HG02610 (cell line): ENCODE measurements around the gene AK8.
"Not testable (repeated sequence)": the region's sequence is repeated elsewhere in the genome, so short reads cannot be mapped to it uniquely, and the experiment has no call there.

Source experiments
- ATAC-seq: cut with Tn5 transposase; IDR thresholded peaks from one replicate; pipeline ENCODE4 v1.9.1; 2021; ENCODE audit warnings: mild to moderate bottlenecking, moderate library complexity; ENCODE audit not compliant: unreplicated experiment

The AK8 gene

DNA sequence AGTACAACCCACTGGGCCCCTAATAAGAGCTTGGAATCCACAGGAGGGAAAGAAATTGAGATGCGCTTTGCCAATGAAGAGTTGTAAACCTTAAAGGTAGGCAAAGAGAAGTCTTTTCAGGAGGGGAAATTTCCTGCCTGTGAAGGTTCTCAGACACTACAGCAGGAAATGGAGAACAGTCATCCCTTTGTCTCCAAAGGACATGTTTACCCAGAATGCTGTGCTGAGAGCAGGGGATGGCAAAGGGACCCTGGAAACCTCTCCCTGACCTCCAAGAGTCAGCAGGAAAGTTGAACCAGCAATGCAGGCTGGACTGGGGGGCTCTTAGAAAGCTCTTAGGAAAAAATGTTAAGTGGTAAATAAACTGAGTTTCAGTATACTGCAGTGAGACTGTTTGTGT is 103.2 kb downstream of the AK8 start:
- ATAC-seq, result no peak

- no peak for ATAC-seq
Measured at GRCh38 chr9:132773764-132774339, 104.2 kb downstream of the AK8 start.

- ATAC-seq, result no peak
Measured at GRCh38 chr9:132773093-132773492, 105.0 kb downstream of the AK8 start.

GRCh38 chr9:132771752-132772151 is 106.3 kb downstream of the AK8 start:
- ATAC-seq, result not testable (repeated sequence)

- ATAC-seq, result no peak
Measured at GRCh38 chr9:132770770-132771310, 107.2 kb downstream of the AK8 start.

- ATAC-seq, result peak; percentile 69
Measured at GRCh38 chr9:132769906-132770769, 107.9 kb downstream of the AK8 start.

DNA sequence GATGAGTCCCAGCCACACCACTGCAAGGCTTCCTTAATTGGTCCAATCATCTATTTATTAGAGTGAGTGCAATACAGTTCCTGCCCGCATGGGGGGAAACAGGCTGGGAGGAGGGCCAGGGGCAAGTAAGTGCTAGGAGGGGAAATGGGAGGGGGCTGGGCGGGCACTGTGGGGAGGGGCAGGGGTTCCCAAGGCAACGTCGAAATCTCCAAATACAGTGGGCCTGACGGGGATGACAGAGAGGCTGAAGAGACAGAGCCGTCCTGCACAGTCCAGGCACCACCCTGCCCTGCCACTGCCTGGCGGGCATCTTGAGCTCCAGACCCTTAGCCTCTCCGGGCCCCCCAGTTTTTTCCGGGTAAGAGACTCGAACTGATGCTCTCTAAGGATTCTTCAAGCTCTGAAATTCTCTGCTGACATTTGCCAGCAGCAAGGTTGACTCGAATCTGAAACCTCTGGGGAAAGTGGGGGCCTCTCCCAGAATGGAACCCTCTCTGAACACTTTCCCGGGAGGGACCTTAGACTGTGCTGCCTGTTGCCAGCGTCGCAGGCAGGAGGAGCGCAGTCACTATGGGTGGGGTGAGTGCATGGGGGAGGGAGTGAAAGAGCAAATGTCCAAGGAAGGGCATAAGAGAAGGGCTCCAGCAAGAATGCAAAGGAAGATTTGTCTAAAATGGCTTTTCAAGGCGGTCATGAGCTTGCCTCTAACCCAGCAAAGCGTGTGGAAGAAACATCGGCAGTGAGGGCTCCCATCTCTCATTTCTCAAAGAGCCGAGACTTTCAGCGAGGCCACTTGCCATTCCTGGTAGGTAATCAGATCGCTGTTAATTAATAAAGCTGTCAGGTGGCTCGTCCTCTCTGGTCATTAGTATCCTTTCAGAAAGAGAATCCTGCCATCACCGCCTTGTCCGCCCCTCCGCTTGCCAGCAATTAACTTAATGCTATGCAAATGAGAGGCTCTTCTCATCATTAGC is 108.9 kb downstream of the AK8 start:
- no peak for ATAC-seq

DNA sequence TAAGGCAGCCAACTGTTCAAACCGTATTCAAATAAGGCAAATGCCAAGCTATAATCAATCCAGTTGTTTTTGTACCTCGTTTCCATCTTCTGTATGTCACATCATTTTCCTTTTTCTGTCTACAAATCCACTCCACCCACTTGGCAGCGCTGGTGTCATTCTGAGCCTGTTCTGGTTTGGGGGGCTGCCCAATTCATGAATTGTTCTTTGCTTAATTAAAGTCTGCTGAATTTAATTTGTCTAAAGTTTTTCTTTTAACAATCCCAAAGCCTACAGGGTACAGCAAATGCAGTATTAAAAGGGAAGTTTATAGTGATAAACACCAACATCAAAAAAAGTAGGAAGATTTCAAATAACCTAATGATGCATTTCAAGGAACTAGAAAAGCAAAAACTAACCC is 114.5 kb downstream of the AK8 start:
- no peak for ATAC-seq

DNA sequence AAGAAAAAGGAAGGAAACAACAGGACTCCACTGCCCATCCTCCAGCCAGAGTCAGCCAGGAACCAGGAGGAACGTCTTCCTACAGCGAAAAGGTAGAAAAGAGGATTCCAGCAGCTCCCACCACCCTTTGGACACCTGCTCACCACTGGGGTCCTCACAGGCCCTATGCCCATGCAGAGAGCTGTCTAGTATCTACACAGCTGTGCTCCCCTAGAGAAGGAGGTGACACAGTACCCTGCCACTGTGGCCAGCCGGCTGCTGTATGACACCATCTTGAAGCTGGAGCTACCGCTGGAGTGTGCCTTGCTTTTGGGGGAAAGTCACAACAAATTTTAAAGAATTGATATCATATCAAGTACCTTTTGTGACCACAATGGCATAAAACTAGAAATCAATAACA is 115.2 kb downstream of the AK8 start:
- no peak for ATAC-seq

DNA sequence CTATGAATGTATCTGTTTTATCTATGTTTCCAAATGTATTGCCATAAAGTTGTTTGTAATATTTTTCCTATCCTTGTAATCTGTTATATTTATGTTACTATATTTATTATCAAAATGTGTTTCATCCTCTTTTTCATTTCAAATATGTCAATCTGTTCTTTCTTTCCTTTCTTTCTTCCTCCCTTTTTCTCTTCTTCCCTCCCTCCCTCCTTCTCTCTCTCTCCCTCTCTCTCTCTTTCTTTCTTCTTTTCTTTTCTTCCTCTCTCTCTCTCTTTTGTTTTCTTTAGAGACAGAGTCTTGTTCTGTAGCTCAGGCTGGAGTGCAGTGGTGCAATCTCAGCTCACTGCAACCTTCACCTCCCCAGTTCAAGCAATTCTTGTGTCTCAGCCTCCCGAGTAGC is 116.5 kb downstream of the AK8 start:
- no peak for ATAC-seq

- ATAC-seq, result no peak
Measured at GRCh38 chr9:132760057-132760456, 118.0 kb downstream of the AK8 start.

DNA sequence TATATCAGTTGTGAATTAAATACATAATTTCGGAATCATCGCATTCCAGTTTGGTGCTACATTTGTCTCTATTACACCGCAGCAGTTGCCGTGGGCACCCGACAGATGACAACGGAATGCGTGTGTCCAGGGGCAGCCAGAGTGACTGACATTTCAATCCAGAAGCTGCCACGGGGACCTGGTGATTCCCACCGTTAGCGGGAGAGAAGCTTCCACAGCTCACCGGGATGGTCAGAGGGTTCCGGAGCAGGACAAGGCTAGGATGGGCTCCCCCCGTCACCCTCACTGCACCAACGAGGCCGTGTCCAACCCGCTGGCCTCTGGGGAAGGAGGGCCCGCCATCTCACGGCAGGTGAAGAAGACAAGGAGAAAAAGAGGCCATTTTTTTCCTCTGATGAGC is 121.1 kb downstream of the AK8 start:
- no peak for ATAC-seq

DNA sequence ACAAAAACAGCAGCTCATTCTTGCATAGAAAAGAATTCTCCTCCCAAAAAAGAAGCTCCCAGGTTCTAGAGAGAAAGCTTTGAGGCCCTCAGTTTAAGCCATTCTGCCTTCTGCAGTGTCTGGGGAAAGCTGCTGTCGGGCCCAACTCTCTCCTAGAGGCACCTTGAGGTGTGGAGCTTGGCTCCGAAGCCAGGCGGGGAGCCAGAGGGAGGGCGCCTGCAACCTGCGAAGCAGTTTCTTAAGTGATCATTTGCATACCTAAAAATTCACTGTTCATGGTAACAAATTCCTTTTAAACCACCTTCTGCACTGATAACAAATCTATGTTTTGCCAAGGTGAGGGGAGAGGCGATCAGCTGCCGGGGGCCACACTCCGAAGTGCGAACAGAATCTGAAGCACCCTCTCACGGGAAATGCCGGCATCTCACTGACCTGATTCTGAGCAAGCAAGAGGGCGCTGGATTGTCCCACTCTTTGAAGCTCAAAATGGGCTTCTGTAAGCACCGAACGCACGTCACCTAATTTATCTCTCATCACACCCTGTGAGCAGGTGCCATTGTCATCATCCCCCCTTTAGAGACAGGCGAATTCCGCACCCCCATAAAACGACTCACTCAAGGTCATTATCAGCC is 121.8 kb downstream of the AK8 start:
- no peak for ATAC-seq

- ATAC-seq, result no peak
Measured at GRCh38 chr9:132755096-132755495, 123.0 kb downstream of the AK8 start.

GRCh38 chr9:132754236-132754635 is 123.8 kb downstream of the AK8 start:
- ATAC-seq, result no peak

DNA sequence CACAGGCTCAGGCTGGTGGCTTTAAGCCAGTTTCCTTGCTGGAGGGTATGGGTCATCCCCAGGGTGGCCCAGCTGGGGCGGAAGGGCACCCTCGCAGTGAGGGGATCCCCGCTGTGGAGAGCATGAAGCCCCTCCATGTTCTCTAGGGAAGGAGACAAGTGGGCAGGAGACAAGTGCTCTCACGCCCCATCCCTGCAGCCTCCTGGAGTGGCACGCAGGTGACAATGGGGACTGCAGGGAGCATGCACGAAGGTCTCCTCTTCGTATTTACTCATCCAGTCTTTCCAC is 124.5 kb downstream of the AK8 start:
- no peak for ATAC-seq

GRCh38 chr9:132752877-132753592 is 125.0 kb downstream of the AK8 start:
- ATAC-seq, result no peak

DNA sequence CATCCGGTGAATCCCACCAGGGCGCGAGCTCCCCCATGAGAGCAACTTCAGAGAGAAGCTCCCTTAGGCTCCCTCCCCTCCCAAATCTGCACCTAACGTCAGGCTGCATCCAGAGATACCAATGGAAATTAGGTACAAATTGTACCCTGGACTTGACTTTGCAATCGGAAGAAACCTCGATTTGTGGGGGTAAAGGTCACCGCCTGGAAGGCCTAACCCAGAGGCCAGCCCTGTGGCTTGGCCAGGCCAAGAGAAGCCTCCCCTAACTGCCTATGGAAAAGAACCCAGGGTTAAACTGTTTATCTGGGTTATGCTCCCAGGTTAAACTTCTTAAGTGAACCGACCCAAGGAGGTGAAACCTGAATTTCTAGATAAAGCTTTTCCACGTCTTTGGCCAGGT is 127.4 kb downstream of the AK8 start:
- ATAC-seq, result no peak

- no peak for ATAC-seq
Measured at GRCh38 chr9:132749306-132749705, 128.8 kb downstream of the AK8 start.

GRCh38 chr9:132748450-132748849 is 129.6 kb downstream of the AK8 start:
- no peak for ATAC-seq
